ENCODE measurements around the gene LYPD3. TPM values are rescaled to one million over a fixed set of nuclear protein-coding genes. Genes with fewer than 3 reads are reported as not detected.

The LYPD3 gene
- total and polyA plus RNA-seq, 2 experiments from 2014 or later, result 4.6 to 13.2 TPM

DNA sequence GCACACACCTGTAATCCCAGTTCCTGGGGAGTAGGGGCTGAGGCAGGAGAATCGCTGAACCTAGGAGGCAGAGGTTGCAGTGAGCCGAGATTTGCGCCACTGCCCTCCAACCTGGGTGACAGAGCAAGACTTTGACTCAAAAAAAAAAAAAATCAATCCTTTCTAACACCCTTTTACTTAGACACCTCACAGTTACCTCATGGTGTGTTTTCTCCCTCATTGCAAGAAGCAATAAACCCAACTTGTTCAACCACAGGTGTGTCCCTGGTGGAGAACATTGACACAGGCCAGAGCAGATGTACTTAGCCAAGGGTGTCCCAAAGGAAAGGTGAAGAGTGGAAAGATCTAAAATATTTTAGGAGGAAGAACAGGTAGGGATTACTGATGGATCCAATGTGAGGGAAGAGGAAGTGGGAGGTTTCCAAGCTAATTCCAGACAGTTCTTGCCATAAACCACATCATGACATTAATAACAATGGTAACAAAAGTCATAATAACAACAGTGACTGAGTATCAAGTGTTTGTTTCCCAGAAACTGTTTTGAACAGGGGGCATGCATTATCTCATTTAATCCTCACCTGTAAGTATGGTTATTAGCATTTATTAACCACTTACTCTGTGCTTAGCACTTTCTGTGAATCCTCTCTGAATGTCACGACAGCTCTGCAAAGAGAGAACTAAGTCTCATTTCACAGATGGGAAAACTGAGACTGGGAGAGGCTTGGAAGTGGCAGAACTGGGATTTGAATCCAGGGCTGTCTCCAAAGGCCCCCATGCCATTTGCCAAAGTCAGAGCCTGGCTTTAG lies 3.1 kb upstream of the LYPD3 start:
- no peak overlapping the region for H3K4me2 ChIP-seq
- no peaks in the 10 kb centered on the region for H3K79me2 ChIP-seq
- TF ChIP-seq, protein P1, sequence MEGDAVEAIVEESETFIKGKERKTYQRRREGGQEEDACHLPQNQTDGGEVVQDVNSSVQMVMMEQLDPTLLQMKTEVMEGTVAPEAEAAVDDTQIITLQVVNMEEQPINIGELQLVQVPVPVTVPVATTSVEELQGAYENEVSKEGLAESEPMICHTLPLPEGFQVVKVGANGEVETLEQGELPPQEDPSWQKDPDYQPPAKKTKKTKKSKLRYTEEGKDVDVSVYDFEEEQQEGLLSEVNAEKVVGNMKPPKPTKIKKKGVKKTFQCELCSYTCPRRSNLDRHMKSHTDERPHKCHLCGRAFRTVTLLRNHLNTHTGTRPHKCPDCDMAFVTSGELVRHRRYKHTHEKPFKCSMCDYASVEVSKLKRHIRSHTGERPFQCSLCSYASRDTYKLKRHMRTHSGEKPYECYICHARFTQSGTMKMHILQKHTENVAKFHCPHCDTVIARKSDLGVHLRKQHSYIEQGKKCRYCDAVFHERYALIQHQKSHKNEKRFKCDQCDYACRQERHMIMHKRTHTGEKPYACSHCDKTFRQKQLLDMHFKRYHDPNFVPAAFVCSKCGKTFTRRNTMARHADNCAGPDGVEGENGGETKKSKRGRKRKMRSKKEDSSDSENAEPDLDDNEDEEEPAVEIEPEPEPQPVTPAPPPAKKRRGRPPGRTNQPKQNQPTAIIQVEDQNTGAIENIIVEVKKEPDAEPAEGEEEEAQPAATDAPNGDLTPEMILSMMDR (IDR thresholded peaks at IDR 0.05; ENCODE audit: poor library complexity), result no peak
- TF ChIP-seq EZH2phosphoT487 (IDR thresholded peaks at IDR 0.05; ENCODE audit: low read depth, severe bottlenecking, unreplicated experiment), result no peak
- no peak for TF ChIP-seq EZH2 (IDR thresholded peaks at IDR 0.05; ENCODE audit: borderline replicate concordance)
- H3K4me3 ChIP-seq, result no peak overlapping the region
- no peak overlapping the region for H3K27ac ChIP-seq
- no peaks in the 10 kb centered on the region for H3K36me3 ChIP-seq (replicated peaks; ENCODE audit: insufficient read depth, low read depth)
- DNase-seq (ENCODE audit: low spot score), result no peak
- H4K20me1 ChIP-seq (ENCODE audit: insufficient read depth, poor library complexity, severe bottlenecking), result no peaks in the 10 kb centered on the region
- WGBS (ENCODE audit: low lambda C conversion rate, missing lambda C conversion rate), result 94% methylated on average over 4 of the region's 4 CpGs
- no peaks in the 10 kb centered on the region for H3K4me1 ChIP-seq (ENCODE audit: insufficient read depth)
- no peaks in the 10 kb centered on the region for H3K27me3 ChIP-seq
- no peaks in the 10 kb centered on the region for H3K9me2 ChIP-seq (replicated peaks; ENCODE audit: insufficient read depth)
- no peak overlapping the region for H2AFZ ChIP-seq
- H3K9me3 ChIP-seq (ENCODE audit: low read depth), result no peaks in the 10 kb centered on the region

DNA sequence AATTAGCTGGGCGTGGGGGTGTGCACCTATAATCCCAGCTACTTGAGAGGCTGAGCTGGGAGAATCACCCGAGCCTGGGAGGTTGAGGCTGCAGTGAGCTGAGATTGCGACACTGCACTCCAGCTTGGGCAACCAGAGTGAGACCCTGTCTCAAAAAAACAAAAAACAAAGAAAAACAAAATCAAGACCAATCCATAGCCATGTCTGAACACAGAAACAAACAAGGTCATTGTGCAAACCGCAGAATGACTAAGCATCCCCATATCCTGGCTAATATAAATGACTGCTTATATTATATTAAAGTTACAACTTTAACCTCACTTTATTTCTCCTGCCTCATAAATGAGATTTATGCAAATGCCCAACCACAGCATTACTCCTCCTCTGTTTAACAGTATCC lies 2.3 kb upstream of the LYPD3 start:
- 92% methylated on average over 4 of the region's 4 CpGs for WGBS (ENCODE audit: low lambda C conversion rate, missing lambda C conversion rate)
- Histone ChIP-seq H3K27ac (peak overlapping the region; percentile 42), H3K79me2 (no peaks in the 10 kb centered on the region)

DNA sequence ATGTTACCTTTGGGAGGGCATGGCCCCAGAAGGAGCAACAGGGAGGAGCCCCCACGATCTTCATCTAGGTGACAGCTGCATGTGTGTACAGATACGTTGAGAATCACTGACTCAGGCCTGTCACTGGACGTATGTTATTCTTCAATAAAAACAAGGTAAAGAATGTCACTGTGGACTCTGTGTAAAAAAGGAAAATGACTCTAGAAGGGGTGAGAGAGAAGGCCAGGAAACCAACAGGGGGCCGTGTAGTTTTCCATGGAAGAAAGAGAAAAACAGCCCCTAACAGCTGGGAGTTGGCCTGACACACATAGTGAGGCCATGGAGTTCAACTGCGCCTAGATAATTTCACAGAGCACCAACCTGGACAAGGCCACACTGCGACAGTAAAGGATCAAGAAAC lies 1.9 kb upstream of the LYPD3 start:
- H3K9me2 ChIP-seq (replicated peaks; ENCODE audit: insufficient read depth), result no peaks in the 10 kb centered on the region
- H3K36me3 ChIP-seq (replicated peaks; ENCODE audit: insufficient read depth, low read depth), result no peaks in the 10 kb centered on the region
- H4K20me1 ChIP-seq (ENCODE audit: insufficient read depth, poor library complexity, severe bottlenecking), result no peaks in the 10 kb centered on the region
- H2AFZ ChIP-seq, result no peak overlapping the region
- H3K27ac ChIP-seq, result peak overlapping the region; percentile 42
- no peaks in the 10 kb centered on the region for H3K79me2 ChIP-seq
- H3K4me3 ChIP-seq, result no peak overlapping the region
- TF ChIP-seq EZH2phosphoT487 (IDR thresholded peaks at IDR 0.05; ENCODE audit: low read depth, severe bottlenecking, unreplicated experiment) (no peak), EZH2 (IDR thresholded peaks at IDR 0.05; ENCODE audit: borderline replicate concordance) (no peak)
- TF ChIP-seq, protein P1 (IDR thresholded peaks at IDR 0.05; ENCODE audit: poor library complexity), result no peak
- DNase-seq (ENCODE audit: low spot score), result no peak
- 83% methylated on average over 6 of the region's 6 CpGs for WGBS (ENCODE audit: low lambda C conversion rate, missing lambda C conversion rate)
- H3K9me3 ChIP-seq (ENCODE audit: low read depth), result no peaks in the 10 kb centered on the region
- no peaks in the 10 kb centered on the region for H3K27me3 ChIP-seq
- H3K4me1 ChIP-seq (ENCODE audit: insufficient read depth), result no peaks in the 10 kb centered on the region
- no peak overlapping the region for H3K4me2 ChIP-seq

More for the DNA sequence above, 2.3 kb upstream of the LYPD3 start:
- Histone ChIP-seq H3K9me3 (ENCODE audit: low read depth) (no peaks in the 10 kb centered on the region), H3K4me2 (no peak overlapping the region), H3K4me3 (no peak overlapping the region), H4K20me1 (ENCODE audit: insufficient read depth, poor library complexity, severe bottlenecking) (no peaks in the 10 kb centered on the region), H3K9me2 (replicated peaks; ENCODE audit: insufficient read depth) (no peaks in the 10 kb centered on the region), H2AFZ (no peak overlapping the region), H3K36me3 (replicated peaks; ENCODE audit: insufficient read depth, low read depth) (no peaks in the 10 kb centered on the region), H3K4me1 (ENCODE audit: insufficient read depth) (no peaks in the 10 kb centered on the region), H3K27me3 (no peaks in the 10 kb centered on the region)
- DNase-seq (ENCODE audit: low spot score), result no peak
- TF ChIP-seq EZH2phosphoT487 (IDR thresholded peaks at IDR 0.05; ENCODE audit: low read depth, severe bottlenecking, unreplicated experiment) (no peak), EZH2 (IDR thresholded peaks at IDR 0.05; ENCODE audit: borderline replicate concordance) (no peak)
- TF ChIP-seq, protein P1 (IDR thresholded peaks at IDR 0.05; ENCODE audit: poor library complexity), result no peak

Data from hepatocyte (in vitro differentiated cells).